GM13977 (cell line): ENCODE data around the gene UNC13B.
"Not testable (repeated sequence)": the region's sequence is repeated elsewhere in the genome, so short reads cannot be mapped to it uniquely, and the experiment has no call there.

Experiments
- DNase-seq: peaks from one replicate; pipeline ENCODE4 v3.0.0; 2012; ENCODE audit warnings: low spot score
- CTCF ChIP-seq: IDR thresholded peaks from 2 replicates; pipeline ENCODE4 v1.5.1; 2012; ENCODE audit warnings: mild to moderate bottlenecking, control low read depth; ENCODE audit not compliant: insufficient read depth; ENCODE audit errors: extremely low read depth, missing control alignments
- in situ Hi-C: fragments of 300-500 bp; cut with MboI; formaldehyde crosslinking; loops from one replicate; pipeline ENCODE4 v1.12.0; 2022; ENCODE audit warnings: low sequenced_read_pairs, low pct_unique_long_range_greater_than_20kb, mixed read lengths, inconsistent platforms; ENCODE audit not compliant: unreplicated experiment

UNC13B gene

GRCh38 chr9:35229066-35229778 lies 67.4 kb downstream of the UNC13B start:
- TF ChIP-seq CTCF = no peak
- in situ Hi-C loops = no loop called here
- DNase-seq = no peak

DNA sequence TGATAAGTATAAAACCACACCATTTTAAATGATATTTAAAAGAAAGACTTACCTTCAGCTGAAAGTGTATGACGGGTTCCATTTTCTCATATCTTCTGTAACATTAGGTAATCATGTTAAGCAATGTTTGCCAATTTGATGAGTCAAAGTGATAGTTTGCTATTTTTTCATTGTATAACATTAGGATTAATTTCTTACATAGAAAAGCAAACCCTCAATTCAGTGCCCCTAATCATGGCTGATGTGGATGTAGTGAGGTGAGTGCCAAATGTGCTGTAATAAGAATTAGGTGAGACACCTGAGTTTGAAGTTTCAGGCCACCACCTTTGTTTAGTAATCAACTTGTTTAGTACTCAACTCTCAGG lies 68.0 kb downstream of the UNC13B start:
- no peak for TF ChIP-seq CTCF
- in situ Hi-C loops = no loop called here
- no peak for DNase-seq

DNA sequence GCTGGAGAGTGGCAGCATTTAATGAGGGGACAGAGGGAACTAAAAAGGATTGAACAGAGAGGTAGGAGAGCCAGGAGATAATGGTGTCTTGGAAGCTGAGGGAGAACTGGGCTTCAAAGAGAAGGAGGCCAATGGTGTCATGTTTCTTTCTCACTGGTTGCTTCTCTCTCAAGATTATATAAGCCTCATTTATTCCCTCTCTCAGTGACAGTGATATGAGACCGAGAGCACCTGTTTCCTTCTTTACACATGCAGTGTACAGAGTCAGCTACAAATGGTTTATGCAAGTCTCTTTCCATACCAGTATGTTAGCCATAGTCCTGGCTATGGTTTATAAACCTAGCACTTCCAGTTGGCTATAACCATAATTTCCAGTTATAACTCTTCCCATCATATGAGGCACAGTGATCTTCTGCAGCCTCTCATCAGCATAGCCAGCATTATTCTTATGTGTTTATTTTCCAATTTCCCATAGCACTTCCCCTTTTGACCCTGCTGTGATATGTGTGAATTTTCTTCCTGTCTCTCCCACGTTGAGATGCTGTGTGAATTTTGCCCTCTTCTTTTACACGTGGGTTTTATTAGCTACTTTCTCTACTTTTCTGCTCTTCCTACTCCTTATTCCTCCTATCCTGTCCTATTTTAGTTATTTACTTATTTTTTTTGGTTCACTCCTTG lies 71.2 kb downstream of the UNC13B start:
- in situ Hi-C loops = no loop called here
- DNase-seq = no peak
- no peak for TF ChIP-seq CTCF

- in situ Hi-C loops = no loop called here
- no peak for DNase-seq
- no peak for TF ChIP-seq CTCF
Observed at GRCh38 chr9:35236692-35237091, 74.9 kb downstream of the UNC13B start.

GRCh38 chr9:35237311-35237710 lies 75.5 kb downstream of the UNC13B start:
- TF ChIP-seq CTCF = no peak
- in situ Hi-C loops = no loop called here
- DNase-seq = no peak

- in situ Hi-C loops, DNase-seq: not testable (repeated sequence)
Observed at GRCh38 chr9:35245945-35246344, 84.1 kb downstream of the UNC13B start.

GRCh38 chr9:35253075-35253474 lies 91.3 kb downstream of the UNC13B start:
- no peak for TF ChIP-seq CTCF
- no peak for DNase-seq
- in situ Hi-C loops = loop anchor here (25.0 kb wide), 1 partner anchor 366 kb away; a partner anchor contains a TSS
